ENCODE measurements around the gene GALNTL6. TPM values are rescaled to one million over a fixed set of nuclear protein-coding genes. Genes with fewer than 3 reads are reported as not detected.

Gene GALNTL6
- polyA plus RNA-seq, 4 donors = 0.30 to 0.45 (median 0.31) TPM; not detected in 1

DNA sequence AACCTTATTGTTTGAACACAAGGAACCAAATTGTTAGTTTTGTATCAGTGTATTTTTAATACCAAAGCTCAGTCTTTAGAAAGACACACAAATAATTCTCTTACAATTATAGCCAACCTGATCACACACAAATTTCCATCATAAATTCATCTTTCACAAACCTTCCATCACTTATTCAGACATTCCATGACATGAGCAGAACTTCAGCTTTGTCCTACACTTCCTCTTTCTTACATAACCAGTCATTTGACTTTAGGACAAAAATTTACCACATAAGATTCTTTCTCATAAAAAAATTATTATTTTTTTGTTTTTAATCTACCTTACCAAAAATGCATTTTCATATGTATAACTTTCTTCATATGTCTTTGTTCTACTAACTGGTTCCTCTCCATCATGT is 312.2 kb downstream of the GALNTL6 start:
- H3K36me3 ChIP-seq (ENCODE audit: control insufficient read depth in 3 of 3, insufficient read depth in 2 of 3, low read depth in 1 of 3, low read length in 3 of 3) = no peaks in the 10 kb centered on the region
- H3K27ac ChIP-seq (ENCODE audit: low read depth in 1 of 3, low read length in 2 of 3) = no peak overlapping the region
- no peak for DNase-seq
- H3K9me3 ChIP-seq (ENCODE audit: control insufficient read depth in 2 of 2, insufficient read depth in 1 of 2, low read depth in 1 of 2, low read length in 1 of 2) = no peaks in the 10 kb centered on the region
- FAIRE-seq = no peak
- H3K27me3 ChIP-seq (ENCODE audit: control insufficient read depth in 3 of 3, insufficient read depth in 3 of 3, low read length in 3 of 3) = no peaks in the 10 kb centered on the region
- no peak overlapping the region for H3K4me3 ChIP-seq (ENCODE audit: low read depth in 1 of 3, low read length in 3 of 3)
- H3K4me1 ChIP-seq (ENCODE audit: control insufficient read depth in 3 of 3, insufficient read depth in 2 of 3, low read depth in 1 of 3, low read length in 2 of 3) = no peaks in the 10 kb centered on the region

DNA sequence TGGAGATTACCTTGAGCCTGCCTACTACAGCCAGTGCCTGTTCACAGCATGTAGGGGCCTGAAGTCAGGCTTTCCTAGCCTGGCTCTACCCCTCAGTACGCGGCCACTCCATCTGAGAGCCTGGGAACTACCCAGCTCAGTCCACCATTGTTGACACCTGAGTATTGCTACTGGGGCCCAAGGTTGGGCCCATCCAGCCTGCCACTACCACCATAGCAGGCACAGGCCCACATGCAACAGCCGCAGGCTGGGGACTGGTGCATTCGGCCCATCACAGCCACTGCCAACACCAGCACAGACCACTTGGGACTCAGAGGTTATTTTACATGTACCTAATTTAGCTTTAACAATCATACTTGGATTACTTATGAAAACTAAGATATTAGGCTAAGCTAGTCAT is 314.0 kb downstream of the GALNTL6 start:
- 94 to 97% (median 97%) methylated on average over 4 of the region's 4 CpGs for WGBS, 3 donors
- H3K4me3 ChIP-seq (ENCODE audit: low read depth in 1 of 3, low read length in 3 of 3) = no peak overlapping the region
- H3K27ac ChIP-seq (ENCODE audit: low read depth in 1 of 3, low read length in 2 of 3) = no peak overlapping the region

DNA sequence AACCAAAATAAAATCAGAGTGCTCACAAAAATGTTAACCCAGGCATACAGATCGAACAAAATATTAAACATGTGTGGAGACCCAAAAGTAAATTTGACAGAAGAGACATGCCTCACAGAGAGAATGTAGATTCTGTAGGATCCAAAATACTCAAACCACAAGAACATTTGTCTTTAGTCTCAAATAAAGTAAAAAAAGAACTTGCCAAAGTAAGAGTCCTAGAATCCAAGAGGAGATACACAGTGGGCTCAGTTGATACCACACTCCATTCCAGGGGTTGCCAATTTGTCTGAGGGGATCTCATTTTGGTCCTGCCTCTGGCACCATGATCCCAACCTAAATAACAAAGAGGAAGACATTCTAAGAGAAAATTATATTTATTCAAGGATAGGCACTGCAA is 316.4 kb downstream of the GALNTL6 start:
- FAIRE-seq (no peak), DNase-seq (no peak)
- no peaks in the 10 kb centered on the region for H3K36me3 ChIP-seq (ENCODE audit: control insufficient read depth in 3 of 3, insufficient read depth in 2 of 3, low read depth in 1 of 3, low read length in 3 of 3)
- no peak overlapping the region for H3K27ac ChIP-seq (ENCODE audit: low read depth in 1 of 3, low read length in 2 of 3)
- no peak overlapping the region for H3K4me3 ChIP-seq (ENCODE audit: low read depth in 1 of 3, low read length in 3 of 3)
- H3K4me1 ChIP-seq (ENCODE audit: control insufficient read depth in 3 of 3, insufficient read depth in 2 of 3, low read depth in 1 of 3, low read length in 2 of 3) = no peaks in the 10 kb centered on the region
- H3K9me3 ChIP-seq (ENCODE audit: control insufficient read depth in 2 of 2, insufficient read depth in 1 of 2, low read depth in 1 of 2, low read length in 1 of 2) = no peaks in the 10 kb centered on the region
- 68 to 89% (median 75%) methylated on average over 1 of the region's 1 CpG for WGBS, 3 donors
- H3K27me3 ChIP-seq (ENCODE audit: control insufficient read depth in 3 of 3, insufficient read depth in 3 of 3, low read length in 3 of 3) = no peaks in the 10 kb centered on the region

More for the DNA sequence above, 314.0 kb downstream of the GALNTL6 start:
- no peaks in the 10 kb centered on the region for H3K4me1 ChIP-seq (ENCODE audit: control insufficient read depth in 3 of 3, insufficient read depth in 2 of 3, low read depth in 1 of 3, low read length in 2 of 3)
- DNase-seq = no peak
- H3K9me3 ChIP-seq (ENCODE audit: control insufficient read depth in 2 of 2, insufficient read depth in 1 of 2, low read depth in 1 of 2, low read length in 1 of 2) = no peaks in the 10 kb centered on the region
- no peaks in the 10 kb centered on the region for H3K36me3 ChIP-seq (ENCODE audit: control insufficient read depth in 3 of 3, insufficient read depth in 2 of 3, low read depth in 1 of 3, low read length in 3 of 3)
- no peak for FAIRE-seq
- H3K27me3 ChIP-seq (ENCODE audit: control insufficient read depth in 3 of 3, insufficient read depth in 3 of 3, low read length in 3 of 3) = no peaks in the 10 kb centered on the region

DNA sequence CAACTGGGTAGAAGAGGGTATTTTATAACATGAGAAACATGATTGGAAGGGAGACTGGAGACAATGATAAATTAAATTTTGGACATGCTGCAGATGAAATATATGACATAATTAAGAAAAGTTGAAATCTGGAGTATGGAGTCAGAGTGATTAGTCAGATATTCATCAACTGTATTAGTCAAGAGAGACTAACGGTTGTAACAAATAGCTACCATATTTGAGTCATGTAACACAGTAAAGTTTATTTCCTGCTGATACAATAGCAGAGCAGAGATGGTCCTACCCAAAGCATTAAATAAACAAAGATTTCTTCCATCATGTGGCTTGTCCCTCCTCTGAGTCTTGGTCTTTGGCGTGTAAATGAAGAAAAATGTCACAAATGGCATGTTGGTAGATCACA is 321.3 kb downstream of the GALNTL6 start:
- Histone ChIP-seq H3K4me1 (ENCODE audit: control insufficient read depth in 3 of 3, insufficient read depth in 2 of 3, low read depth in 1 of 3, low read length in 2 of 3) (no peaks in the 10 kb centered on the region), H3K9me3 (ENCODE audit: control insufficient read depth in 2 of 2, insufficient read depth in 1 of 2, low read depth in 1 of 2, low read length in 1 of 2) (no peaks in the 10 kb centered on the region), H3K27ac (ENCODE audit: low read depth in 1 of 3, low read length in 2 of 3) (no peak overlapping the region), H3K27me3 (ENCODE audit: control insufficient read depth in 3 of 3, insufficient read depth in 3 of 3, low read length in 3 of 3) (no peaks in the 10 kb centered on the region), H3K4me3 (ENCODE audit: low read depth in 1 of 3, low read length in 3 of 3) (no peak overlapping the region), H3K36me3 (ENCODE audit: control insufficient read depth in 3 of 3, insufficient read depth in 2 of 3, low read depth in 1 of 3, low read length in 3 of 3) (no peaks in the 10 kb centered on the region)
- FAIRE-seq = no peak
- DNase-seq = no peak
- 78 to 86% (median 80%) methylated on average over 2 of the region's 2 CpGs for WGBS, 3 donors

DNA sequence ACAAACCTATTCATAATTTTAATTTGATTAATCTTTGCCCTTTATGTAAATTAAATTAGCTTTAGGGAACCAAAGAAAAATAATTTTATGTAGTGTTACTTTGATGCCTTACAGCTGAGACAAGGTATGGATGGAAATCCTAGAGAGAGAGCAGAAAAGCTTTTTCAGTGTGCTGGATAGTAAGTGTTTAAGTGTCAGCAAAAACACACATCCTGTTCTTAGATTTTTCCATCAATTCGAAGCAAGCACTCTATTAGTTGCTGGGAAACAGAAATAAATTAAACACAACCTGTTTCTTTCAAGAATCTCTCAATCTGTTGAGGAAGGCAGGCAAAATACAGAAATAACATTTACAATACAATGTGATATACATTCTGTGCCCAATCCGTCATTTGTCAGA is 327.8 kb downstream of the GALNTL6 start:
- DNase-seq (no peak), FAIRE-seq (no peak)
- WGBS, 3 donors = 45 to 49% (median 47%) methylated on average over 2 of the region's 2 CpGs
- no peak overlapping the region for H3K27ac ChIP-seq (ENCODE audit: low read depth in 1 of 3, low read length in 2 of 3)
- H3K27me3 ChIP-seq (ENCODE audit: control insufficient read depth in 3 of 3, insufficient read depth in 3 of 3, low read length in 3 of 3) = no peaks in the 10 kb centered on the region
- H3K9me3 ChIP-seq (ENCODE audit: control insufficient read depth in 2 of 2, insufficient read depth in 1 of 2, low read depth in 1 of 2, low read length in 1 of 2) = no peaks in the 10 kb centered on the region
- H3K4me1 ChIP-seq (ENCODE audit: control insufficient read depth in 3 of 3, insufficient read depth in 2 of 3, low read depth in 1 of 3, low read length in 2 of 3) = no peaks in the 10 kb centered on the region
- H3K4me3 ChIP-seq (ENCODE audit: low read depth in 1 of 3, low read length in 3 of 3) = no peak overlapping the region
- H3K36me3 ChIP-seq (ENCODE audit: control insufficient read depth in 3 of 3, insufficient read depth in 2 of 3, low read depth in 1 of 3, low read length in 3 of 3) = no peaks in the 10 kb centered on the region

DNA sequence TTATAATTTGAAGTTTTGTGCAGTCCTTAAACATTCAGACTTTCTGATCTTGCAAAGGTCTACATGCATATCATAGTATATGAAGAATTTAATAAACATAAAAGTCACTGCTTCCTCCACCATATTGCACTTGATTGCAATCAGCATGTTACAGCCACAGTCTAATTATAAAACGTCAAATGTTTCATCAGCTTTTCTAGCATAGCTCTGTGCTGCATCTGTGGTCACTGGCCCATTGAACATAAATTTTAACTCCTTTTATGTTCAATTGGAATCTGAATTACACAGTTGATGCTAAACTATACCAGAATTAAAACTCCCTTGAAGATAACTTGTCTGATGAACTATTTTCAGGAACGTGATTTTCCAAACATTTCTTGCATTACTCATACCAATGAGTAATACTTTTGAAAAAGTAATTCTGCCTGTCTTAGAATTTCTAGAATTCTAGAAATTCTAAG is 329.1 kb downstream of the GALNTL6 start:
- no peak overlapping the region for H3K27ac ChIP-seq (ENCODE audit: low read depth in 1 of 3, low read length in 2 of 3)
- no peaks in the 10 kb centered on the region for H3K9me3 ChIP-seq (ENCODE audit: control insufficient read depth in 2 of 2, insufficient read depth in 1 of 2, low read depth in 1 of 2, low read length in 1 of 2)
- WGBS, 3 donors = 43 to 49% (median 44%) methylated on average over 2 of the region's 2 CpGs
- DNase-seq (no peak), FAIRE-seq (no peak)
- no peak overlapping the region for H3K4me3 ChIP-seq (ENCODE audit: low read depth in 1 of 3, low read length in 3 of 3)
- H3K27me3 ChIP-seq (ENCODE audit: control insufficient read depth in 3 of 3, insufficient read depth in 3 of 3, low read length in 3 of 3) = no peaks in the 10 kb centered on the region
- H3K36me3 ChIP-seq (ENCODE audit: control insufficient read depth in 3 of 3, insufficient read depth in 2 of 3, low read depth in 1 of 3, low read length in 3 of 3) = no peaks in the 10 kb centered on the region
- no peaks in the 10 kb centered on the region for H3K4me1 ChIP-seq (ENCODE audit: control insufficient read depth in 3 of 3, insufficient read depth in 2 of 3, low read depth in 1 of 3, low read length in 2 of 3)

DNA sequence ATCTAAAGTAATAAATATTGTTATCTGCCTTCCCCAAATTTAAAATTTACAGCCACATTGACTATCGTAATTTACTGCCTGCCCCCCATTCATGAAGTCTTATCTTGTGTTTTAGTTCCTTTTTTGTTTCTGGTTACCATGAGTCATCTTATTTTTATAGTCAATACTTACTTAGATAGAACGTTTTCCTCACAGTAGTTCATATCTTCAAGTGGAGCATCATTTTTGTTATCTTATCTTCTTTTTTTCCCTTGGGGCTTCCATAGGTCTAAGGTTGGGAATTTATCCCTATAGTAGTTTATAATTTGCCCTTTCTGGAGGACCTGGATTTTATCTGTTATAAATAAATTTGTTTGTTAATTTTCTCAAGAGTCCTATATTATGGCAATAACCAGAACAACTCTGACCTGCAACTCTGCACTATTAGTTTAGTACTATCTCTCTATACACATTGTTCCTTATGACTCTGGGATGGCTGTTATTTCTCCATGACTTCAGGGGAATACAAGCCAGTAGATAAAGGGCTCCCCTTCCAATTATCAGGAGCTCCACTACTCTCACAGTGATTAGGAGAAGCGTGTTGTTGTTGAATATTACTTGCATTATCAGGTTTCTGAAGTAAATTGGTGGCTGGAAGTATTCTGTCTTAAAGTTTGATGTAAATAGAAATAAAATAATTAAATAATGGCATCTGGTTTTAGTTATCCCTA is 330.6 kb downstream of the GALNTL6 start:
- Histone ChIP-seq H3K27ac (ENCODE audit: low read depth in 1 of 3, low read length in 2 of 3) (no peak overlapping the region), H3K36me3 (ENCODE audit: control insufficient read depth in 3 of 3, insufficient read depth in 2 of 3, low read depth in 1 of 3, low read length in 3 of 3) (no peaks in the 10 kb centered on the region), H3K4me3 (ENCODE audit: low read depth in 1 of 3, low read length in 3 of 3) (no peak overlapping the region), H3K4me1 (ENCODE audit: control insufficient read depth in 3 of 3, insufficient read depth in 2 of 3, low read depth in 1 of 3, low read length in 2 of 3) (no peaks in the 10 kb centered on the region), H3K9me3 (ENCODE audit: control insufficient read depth in 2 of 2, insufficient read depth in 1 of 2, low read depth in 1 of 2, low read length in 1 of 2) (no peaks in the 10 kb centered on the region), H3K27me3 (ENCODE audit: control insufficient read depth in 3 of 3, insufficient read depth in 3 of 3, low read length in 3 of 3) (no peaks in the 10 kb centered on the region)
- WGBS, 3 donors = 20 to 47% (median 25%) methylated on average over 3 of the region's 3 CpGs
- DNase-seq = no peak
- FAIRE-seq = no peak

DNA sequence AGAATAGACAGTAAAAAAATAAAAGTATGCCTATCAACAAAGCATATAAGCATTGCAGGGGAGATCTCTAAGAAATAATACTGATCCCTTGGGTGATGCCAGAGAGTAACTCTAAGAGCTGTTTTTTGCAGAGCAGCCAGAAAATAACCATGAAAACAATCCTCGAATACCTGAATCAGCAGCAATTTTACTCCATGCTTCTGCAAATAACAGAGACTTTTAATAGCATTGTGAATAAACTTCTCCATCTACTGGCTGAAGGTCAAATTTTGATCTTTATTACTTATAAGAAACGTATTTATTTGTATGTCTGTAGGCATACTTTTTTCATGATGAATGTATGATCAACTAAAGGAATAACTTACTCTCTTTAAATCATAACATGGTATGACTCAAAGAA is 334.5 kb downstream of the GALNTL6 start:
- Histone ChIP-seq H3K4me1 (ENCODE audit: control insufficient read depth in 3 of 3, insufficient read depth in 2 of 3, low read depth in 1 of 3, low read length in 2 of 3) (no peaks in the 10 kb centered on the region), H3K9me3 (ENCODE audit: control insufficient read depth in 2 of 2, insufficient read depth in 1 of 2, low read depth in 1 of 2, low read length in 1 of 2) (no peaks in the 10 kb centered on the region), H3K27ac (ENCODE audit: low read depth in 1 of 3, low read length in 2 of 3) (no peak overlapping the region), H3K27me3 (ENCODE audit: control insufficient read depth in 3 of 3, insufficient read depth in 3 of 3, low read length in 3 of 3) (no peaks in the 10 kb centered on the region), H3K4me3 (ENCODE audit: low read depth in 1 of 3, low read length in 3 of 3) (no peak overlapping the region), H3K36me3 (ENCODE audit: control insufficient read depth in 3 of 3, insufficient read depth in 2 of 3, low read depth in 1 of 3, low read length in 3 of 3) (no peaks in the 10 kb centered on the region)
- WGBS, 3 donors = 8 to 26% (median 12%) methylated on average over 2 of the region's 2 CpGs
- no peak for DNase-seq
- FAIRE-seq = peak; percentile 23

DNA sequence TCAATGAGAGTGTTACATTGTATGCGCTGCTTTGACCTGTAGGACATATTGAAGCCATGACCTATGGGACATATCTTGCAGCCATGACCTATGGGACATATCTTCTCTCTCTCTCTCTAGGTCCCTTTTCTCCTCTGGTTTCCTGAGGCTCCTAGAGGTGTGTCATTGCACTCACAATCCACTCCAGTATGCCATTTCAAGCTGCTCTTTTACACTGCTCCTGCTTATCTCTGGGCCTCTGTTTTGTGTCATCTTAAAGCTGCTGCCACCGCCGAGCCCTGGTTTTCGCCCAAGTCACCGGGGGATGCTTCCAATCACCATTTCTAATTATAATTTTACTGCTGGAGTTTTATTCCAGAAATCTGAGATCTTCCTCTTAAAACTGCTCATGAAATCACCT is 336.1 kb downstream of the GALNTL6 start:
- Histone ChIP-seq H3K27ac (ENCODE audit: low read depth in 1 of 3, low read length in 2 of 3) (no peak overlapping the region), H3K9me3 (ENCODE audit: control insufficient read depth in 2 of 2, insufficient read depth in 1 of 2, low read depth in 1 of 2, low read length in 1 of 2) (no peaks in the 10 kb centered on the region), H3K36me3 (ENCODE audit: control insufficient read depth in 3 of 3, insufficient read depth in 2 of 3, low read depth in 1 of 3, low read length in 3 of 3) (no peaks in the 10 kb centered on the region), H3K27me3 (ENCODE audit: control insufficient read depth in 3 of 3, insufficient read depth in 3 of 3, low read length in 3 of 3) (no peaks in the 10 kb centered on the region), H3K4me3 (ENCODE audit: low read depth in 1 of 3, low read length in 3 of 3) (no peak overlapping the region), H3K4me1 (ENCODE audit: control insufficient read depth in 3 of 3, insufficient read depth in 2 of 3, low read depth in 1 of 3, low read length in 2 of 3) (no peaks in the 10 kb centered on the region)
- DNase-seq (no peak), FAIRE-seq (no peak)
- 72 to 78% (median 77%) methylated on average over 5 of the region's 5 CpGs for WGBS, 3 donors

All from small intestine (tissue), 7 donors.